Measurements from ENCODE around the gene ACP4. TPM values are rescaled to one million over a fixed set of nuclear protein-coding genes. Genes with fewer than 3 reads are reported as not detected.
"Not testable (repeated sequence)": the region's sequence is repeated elsewhere in the genome, so short reads cannot be mapped to it uniquely, and the experiment has no call there.

Gene ACP4
- total RNA-seq, 2 experiments from 2014 or later = not detected

DNA sequence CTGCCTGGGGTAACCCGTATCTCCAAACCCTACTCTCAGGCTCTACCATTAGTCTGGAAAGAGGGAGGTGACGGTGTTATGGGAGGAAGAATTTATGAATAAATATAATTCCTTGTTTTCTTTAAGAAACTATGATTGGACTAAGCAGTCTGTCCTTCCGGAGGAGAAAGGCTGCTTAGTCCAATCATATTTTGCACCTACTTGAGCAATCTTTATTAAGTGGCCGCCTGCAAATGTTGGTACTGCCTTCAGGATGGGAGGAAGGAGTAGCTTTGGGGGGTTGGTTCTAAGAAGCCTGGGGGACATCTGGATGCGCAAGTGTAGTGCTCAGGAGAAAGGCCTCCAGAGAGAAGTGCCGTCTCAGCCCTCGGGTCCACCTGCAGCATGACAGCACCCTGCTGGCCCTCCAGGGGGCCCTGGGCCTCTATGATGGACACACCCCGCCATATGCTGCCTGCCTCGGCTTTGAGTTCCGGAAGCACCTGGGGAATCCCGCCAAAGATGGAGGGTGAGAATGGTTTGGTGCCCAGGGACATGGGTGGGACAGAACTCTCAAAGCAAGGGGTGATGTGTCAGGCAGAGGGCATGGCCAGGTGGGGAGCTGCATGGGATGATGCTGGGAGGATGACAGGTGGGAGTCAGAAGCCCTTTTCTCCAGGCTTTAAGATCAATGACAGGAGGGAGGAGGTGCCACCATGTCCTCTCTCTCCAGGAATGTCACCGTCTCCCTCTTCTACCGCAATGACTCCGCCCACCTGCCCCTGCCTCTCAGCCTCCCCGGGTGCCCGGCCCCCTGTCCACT is 4.1 kb downstream of the ACP4 start:
- POLR2A ChIA-PET = interaction anchor here (0.5 to 1.8 kb wide), 2 partner anchors 10 to 30 kb away, joined by 7 to 9 read pairs; no protein-coding TSS in a partner anchor
- CTCF ChIA-PET = interaction anchor here (2.2 kb wide), 1 partner anchor 11 kb away, joined by 11 read pairs; no protein-coding TSS in a partner anchor

DNA sequence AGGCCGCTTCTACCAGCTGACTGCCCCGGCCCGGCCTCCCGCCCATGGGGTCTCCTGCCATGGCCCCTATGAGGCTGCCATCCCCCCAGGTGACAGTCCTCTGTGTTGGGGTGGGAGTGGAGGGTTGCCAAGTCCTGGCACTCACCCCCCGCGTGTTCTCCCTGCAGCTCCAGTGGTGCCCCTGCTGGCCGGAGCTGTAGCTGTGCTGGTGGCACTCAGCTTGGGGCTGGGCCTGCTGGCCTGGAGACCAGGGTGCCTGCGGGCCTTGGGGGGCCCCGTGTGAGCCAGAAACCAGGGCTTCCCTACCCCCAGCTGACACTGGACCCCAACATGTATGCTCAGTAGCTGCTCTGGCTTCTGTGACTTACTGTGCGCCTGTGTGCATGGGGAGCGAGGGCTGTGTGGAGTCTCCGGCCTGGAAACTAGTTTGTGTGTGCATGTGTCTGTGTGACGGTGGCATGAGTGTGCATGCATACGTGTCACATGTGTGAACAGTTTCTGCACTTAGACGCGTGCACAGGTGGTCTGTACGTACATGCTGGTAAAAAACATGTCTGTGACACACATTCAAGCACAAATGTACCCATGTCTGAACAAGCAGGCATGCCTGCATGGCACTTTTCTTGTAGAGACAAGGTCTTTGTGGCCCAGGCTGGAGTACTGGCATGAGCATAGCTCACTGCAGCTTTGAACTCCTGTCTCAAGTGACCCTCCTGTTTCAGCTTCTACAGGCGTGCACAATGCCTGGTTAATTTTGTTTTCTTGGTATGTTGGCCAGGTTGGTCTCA is 4.9 kb downstream of the ACP4 start:
- ChIA-PET POLR2A (interaction anchor here (0.5 to 1.8 kb wide), 3 partner anchors 9 to 127 kb away, joined by 3 to 9 read pairs (median 7); no protein-coding TSS in a partner anchor), CTCF (interaction anchor here (2.2 kb wide), 1 partner anchor 11 kb away, joined by 11 read pairs; no protein-coding TSS in a partner anchor)

DNA sequence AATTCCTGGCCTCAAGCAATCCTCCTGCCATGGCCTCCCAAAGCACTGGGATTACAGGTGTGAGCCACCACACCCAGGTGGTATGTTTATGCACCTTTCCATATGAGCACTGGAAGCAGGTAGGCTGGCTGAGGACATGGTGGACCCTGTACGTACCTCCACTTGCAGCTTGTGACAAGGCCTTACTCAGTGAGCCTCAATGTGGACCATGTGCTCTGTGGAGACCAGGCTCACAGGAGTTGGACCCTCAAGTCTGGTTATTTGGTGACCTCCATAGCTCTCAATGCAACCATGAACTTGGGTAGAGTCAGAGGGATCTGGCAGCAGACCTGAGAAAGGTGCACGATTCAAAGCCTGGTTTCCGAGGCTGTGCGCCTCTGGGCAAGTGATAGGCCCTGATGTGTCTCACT is 5.5 kb downstream of the ACP4 start:
- POLR2A ChIA-PET = interaction anchor here (1.0 to 1.8 kb wide), 2 partner anchors 8 to 126 kb away, joined by 3 to 9 read pairs; no protein-coding TSS in a partner anchor

DNA sequence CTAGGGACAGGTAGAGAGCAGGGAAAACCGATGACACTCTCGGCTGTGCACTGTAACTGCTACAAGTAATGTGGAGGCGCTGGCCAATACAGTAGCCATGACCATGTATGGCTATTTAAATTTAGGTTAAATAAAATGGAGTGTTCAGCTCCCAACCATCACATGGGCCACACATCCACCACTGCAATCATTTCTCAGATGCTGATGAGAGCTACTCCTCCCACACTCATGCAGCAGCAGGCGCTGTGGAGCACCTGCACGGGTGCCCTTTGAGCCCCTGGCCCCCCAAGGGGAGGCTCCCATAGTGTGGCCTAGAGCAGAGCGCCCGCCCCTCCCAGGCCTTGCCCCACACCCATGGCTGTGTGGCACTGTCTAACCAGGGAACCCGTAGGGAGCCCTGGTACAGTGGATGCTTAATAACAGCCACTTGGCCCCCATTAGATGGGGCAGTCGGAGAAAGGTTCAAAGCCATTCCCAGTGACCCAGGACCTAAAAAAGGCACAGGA is 6.0 kb downstream of the ACP4 start:
- CTCF ChIA-PET = interaction anchor here (0.6 to 0.8 kb wide), 2 partner anchors 72 to 1391 kb away, joined by 3 to 5 read pairs; no protein-coding TSS in a partner anchor

More for the DNA sequence above, 5.5 kb downstream of the ACP4 start:
- CTCF ChIA-PET = no interaction called here

DNA sequence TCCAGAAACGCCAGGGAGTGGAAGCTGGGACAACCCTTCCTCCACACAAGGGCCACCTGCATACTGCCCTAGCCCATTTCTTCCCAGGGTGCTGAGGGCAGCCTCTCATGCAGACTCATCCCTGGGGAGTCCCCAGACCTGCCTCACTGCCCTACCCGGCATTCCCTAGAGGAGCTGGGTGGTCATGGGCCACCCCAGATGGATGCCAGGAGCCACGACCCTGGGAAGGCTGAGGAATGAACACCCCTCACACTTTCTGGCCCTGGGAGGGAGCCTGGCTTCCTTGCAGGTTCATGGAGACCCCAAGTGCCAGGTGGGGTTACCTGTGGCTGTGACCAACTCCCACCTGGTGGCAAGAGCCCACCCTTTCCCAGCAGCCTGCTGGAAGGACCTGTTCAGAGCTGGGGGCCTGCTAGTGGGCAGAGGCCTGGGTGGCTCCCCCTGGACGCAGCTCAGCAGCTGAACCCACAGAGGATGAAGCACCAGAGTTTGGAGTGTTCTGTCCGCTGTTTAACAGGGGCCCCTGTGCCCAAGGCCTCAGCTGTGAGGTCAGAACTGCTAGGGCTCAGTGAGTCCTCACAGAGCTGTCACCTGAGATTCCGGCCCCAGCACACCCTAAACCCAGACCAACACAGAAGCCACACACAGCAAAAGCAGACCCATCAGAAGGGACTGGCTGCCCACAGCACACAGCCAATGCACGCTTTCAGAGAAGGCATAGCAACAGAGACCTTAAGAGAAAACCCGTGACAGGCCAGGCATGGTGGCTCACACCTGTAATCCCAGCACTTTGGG is 6.6 kb downstream of the ACP4 start:
- ChIA-PET POLR2A (no interaction called here), CTCF (interaction anchor here (0.6 to 0.9 kb wide), 3 partner anchors 13 to 1392 kb away, joined by 3 to 5 read pairs (median 3); no protein-coding TSS in a partner anchor)

More for the DNA sequence above, 6.0 kb downstream of the ACP4 start:
- POLR2A ChIA-PET = interaction anchor here (1.8 kb wide), 1 partner anchor 8 kb away, joined by 9 read pairs; no protein-coding TSS in a partner anchor

DNA sequence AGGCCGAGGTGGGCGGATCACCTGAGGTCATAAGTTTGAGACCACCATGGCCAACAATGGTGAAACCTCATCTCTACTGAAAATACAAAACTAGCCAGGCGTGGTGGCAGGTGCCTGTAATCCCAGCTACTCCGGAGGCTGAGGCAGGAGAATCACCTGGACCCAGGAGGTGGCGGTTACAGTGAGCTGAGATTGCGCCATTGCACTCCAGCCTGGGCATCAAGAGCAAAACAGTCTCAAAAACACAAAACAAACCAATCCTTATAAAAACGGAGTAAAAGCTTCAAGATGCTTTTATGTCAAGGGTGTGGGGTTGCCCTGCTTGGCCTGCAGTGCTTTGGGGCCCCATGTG is 7.2 kb downstream of the ACP4 start:
- ChIA-PET POLR2A (interaction anchor here (0.7 kb wide), 1 partner anchor 49 kb away, joined by 3 read pairs; no protein-coding TSS in a partner anchor), CTCF (interaction anchor here (0.9 kb wide), 1 partner anchor 13 kb away, joined by 3 read pairs; no protein-coding TSS in a partner anchor)

DNA sequence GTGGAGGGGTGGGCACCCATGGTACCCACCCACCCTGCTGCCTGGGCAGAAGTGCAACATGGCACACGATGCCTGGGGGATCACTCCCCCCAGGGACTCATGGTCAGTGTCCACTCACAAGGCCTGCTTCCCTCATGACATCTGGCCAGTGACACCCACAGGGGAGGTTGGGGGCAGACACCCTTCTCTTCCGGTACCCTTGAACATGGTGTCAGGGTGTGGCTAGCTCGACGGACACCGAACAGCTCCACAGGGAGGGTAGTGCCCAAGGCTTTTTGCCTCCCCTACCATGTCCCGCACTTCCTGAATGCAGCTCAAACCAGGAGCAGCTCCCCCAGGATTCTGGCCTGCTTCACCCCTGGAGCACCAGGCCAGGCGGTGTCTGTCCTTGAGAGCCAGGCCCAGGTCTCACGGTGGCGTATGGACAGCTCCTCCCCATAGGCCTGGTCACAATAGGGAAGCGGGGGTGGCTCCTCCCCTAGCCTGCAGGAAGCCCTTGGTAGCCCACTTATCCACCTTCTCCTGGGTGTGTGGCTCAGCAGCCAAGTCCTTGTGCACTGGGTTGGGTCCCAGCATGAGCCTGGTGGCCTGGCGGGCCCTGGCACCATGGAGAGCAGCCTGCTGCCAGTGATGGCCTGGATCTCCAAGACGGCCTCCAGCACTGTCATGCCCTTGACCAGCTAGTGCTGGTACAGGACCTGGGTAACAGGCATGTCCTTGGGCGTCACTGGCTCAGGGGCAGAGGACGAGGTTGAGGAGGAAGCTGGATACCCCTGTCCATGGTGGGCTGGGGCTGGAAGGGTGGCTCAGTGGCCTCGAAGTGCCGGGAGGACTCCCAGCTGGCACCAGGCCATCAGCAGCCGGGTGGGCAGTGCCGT is 7.8 kb downstream of the ACP4 start:
- ChIA-PET POLR2A (interaction anchor here (0.7 kb wide), 1 partner anchor 50 kb away, joined by 3 read pairs; no protein-coding TSS in a partner anchor), CTCF (no interaction called here)

DNA sequence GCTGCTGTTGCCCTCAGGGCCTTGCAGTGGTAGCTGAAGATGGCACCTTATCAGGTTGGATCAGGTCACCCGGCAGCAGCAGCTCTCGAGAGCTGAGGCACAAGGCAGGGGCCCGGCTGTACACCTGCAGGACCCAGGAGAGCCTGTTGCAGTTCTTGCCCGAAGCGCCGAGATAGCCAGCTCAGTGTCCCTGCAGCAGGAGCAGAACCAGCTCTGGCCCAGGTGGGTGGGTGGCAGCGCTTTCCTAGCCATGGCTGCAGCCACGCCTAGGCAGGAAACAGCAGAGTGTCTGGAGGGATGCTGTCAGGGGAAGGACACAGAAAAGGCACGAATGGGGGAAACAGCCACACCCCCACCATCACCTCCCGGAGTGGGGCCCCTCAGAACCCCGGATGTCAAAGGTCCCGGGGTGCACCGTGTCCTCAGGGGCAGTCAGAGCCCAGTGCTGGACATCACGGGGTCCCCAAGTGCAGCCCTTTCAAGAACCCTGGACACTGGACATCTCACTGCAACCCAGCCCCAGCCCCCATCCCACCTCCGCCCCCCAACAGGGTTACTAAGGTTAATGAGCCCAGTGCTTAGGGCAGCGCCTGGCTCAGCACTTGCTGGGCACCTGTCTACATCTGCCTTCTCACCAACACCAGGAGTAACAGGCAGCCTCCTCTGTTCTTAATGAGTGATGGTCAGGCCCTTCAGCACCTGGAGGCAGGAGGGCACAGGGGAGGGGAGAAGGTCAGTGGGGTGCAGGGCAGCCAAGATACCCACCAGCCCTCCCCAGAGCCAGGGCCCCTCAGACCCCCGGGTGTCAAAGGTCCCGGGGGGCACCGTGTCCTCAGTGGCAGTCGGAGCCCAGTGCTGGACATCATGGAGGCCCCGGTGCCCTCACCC is 8.7 kb downstream of the ACP4 start:
- ChIA-PET POLR2A (no interaction called here), CTCF (no interaction called here)

DNA sequence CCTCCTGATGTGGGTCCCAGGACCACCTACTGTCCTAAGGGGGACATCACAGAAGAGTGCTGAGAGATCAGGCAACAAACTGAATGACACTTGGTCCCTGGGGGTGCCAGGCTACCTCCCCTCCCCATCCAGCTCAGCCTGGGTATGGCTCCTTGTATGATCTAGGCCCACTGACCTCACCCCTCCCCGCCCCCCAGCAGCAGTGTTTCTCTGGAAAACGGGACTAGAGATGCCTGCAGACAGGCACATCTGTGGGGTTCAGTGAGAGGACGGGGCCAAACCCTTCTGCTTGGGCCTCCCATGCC is 9.3 kb downstream of the ACP4 start:
- POLR2A ChIA-PET = no interaction called here
- CTCF ChIA-PET = no interaction called here

DNA sequence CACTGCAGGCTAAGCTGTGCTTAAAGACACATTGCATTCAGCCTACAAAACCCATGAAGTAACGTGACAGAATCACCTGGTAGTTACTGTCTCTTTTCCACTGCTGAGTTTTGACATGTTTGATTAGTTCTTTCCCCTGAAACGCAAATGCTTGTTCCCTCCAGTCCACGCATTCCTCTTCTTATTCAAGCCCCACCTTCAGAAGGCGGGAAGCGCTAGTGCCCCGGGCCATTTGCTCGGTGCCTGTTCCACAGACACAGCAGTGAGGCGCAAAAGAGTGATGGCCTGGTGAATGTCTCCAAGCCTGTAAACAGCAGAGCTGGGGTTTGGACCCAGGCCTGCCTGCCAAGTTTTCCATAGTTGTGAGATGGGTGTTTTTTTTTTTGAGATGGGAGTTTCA is 10.9 kb downstream of the ACP4 start:
- POLR2A ChIA-PET = no interaction called here
- CTCF ChIA-PET = interaction anchor here (1.1 kb wide), 1 partner anchor 17 kb away, joined by 3 read pairs; no protein-coding TSS in a partner anchor

DNA sequence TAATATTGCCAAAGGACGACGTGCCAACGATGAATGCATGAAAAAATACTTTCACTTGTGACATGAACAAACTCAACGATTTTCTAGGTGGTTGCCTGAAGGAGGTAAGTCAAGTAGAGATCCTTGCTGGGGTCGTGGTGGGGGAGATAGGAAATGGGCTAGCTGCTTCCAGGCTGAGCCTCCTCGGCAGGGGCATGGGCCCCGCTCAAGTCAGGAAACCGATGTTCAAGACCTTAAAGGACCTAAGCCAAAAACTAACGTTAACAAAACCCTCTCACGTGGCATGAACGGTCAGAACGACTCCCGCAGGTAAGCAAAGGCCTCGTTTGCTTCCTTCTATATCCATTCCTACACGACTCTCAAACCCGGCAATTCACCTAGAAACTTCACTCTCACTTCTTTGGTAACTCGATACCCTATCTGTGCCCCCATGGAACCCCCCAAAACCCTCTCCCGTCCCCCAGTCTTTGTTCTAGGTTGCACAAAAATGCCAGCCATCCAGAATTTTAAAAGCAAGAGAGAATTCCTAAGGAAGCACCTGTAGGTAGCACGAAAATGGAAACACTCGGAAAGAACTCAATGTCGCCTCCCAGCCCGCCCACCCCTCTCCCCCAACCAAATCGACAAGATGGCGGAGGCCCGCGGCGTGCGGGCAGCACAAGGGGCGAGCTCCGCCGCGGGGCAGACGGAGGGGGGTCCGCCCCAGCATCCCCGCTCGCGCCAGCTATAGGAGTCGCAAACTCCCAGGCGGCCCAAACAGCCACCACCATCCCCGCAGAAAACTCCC is 13.6 kb downstream of the ACP4 start:
- CTCF ChIA-PET = interaction anchor here (1.9 kb wide), 1 partner anchor 118 kb away, joined by 6 read pairs; no protein-coding TSS in a partner anchor

DNA sequence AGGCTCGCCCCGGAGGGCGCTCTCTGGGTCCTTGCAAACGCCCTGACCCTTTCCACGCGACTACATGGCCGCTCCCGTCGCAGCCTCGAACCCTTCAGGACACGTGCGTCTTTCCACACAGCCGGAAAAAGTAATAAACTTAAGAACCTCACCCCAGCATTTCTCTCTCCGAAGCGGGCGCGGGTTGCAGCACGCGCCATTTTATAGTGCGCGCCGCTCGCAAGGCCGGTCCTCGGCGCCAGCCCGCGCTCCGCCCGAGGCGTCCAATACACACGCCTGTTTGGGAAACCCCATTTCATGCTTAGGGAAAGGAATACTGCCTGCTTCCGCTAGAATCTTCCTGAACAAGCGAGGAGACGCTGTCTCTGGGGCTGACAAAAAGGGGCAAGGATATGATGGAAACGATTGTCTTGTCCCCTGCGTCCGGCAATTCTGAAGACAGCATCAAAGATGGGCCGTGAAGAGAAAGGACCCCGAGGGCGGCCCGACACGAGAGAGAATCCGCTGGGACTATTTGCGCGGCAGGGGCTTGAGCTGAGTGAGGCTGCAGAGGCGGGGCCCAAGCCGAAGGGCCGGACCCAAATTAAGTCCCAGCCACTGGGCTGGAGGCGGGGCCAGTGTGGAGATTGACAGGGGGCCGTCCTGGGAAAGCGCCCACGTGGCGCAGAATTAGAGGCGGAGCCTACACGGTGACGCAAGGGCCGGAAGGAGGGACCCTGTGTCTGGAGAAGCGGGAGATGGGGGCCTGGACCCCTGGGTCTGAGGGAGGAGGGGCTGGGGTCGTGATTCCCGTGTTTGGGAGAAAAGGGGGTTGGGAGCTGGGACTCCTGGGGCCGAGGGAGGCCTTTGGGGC is 14.4 kb downstream of the ACP4 start:
- ChIA-PET CTCF (interaction anchor here (0.7 to 1.9 kb wide), 2 partner anchors 32 to 117 kb away, joined by 3 to 6 read pairs; no protein-coding TSS in a partner anchor), POLR2A (interaction anchor here (1.0 to 2.9 kb wide), 3 partner anchors 9 to 13 kb away, joined by 7 to 9 read pairs (median 8); no protein-coding TSS in a partner anchor)

More for the DNA sequence above, 13.6 kb downstream of the ACP4 start:
- POLR2A ChIA-PET = interaction anchor here (1.0 to 2.9 kb wide), 3 partner anchors 9 to 14 kb away, joined by 7 to 9 read pairs (median 8); no protein-coding TSS in a partner anchor

DNA sequence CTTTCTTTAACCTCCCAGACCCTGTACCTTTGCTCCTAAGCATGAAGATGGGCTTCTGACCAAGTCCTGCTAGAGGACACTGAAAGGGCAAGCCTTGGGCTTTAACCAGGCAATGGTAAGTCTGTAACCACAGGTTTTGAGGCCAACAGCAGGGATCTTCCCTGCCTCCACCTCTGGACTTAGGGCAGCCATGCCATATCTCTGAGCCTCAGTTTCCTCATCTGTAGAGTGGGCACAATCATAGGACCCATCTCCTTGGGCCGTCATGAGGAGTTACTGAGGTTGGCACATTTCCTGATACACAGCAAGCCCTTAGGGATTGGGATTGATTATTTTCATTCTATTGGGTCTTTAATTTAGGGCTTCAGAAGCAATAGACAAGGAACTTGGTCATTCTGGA is 18.6 kb downstream of the ACP4 start:
- ChIA-PET POLR2A (no interaction called here), CTCF (no interaction called here)

DNA sequence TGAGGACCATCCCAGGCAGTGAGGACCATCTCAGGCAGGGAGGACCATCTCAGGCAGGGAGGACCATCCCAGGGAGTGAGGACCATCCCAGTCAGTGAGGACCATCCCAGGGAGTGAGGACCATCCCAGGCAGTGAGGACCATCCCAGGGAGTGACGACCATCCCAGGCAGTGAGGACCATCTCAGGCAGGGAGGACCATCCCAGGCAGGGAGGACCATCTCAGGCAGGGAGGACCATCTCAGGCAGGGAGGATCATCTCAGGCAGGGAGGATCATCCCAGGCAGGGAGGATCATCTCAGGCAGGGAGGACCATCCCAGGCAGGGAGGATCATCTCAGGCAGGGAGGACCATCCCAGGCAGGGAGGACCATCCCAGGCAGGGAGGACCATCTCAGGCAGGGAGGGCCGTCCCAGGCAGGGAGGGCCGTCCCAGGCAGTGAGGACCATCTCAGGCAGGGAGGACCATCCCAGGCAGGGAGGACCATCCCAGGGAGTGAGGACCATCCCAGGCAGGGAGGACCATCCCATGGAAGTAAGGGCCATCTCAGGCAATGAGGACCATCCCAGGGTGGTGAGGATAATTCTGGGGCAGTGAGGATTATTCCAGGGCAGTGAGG is 21.5 kb downstream of the ACP4 start:
- POLR2A ChIA-PET, CTCF ChIA-PET: not testable (repeated sequence)

DNA sequence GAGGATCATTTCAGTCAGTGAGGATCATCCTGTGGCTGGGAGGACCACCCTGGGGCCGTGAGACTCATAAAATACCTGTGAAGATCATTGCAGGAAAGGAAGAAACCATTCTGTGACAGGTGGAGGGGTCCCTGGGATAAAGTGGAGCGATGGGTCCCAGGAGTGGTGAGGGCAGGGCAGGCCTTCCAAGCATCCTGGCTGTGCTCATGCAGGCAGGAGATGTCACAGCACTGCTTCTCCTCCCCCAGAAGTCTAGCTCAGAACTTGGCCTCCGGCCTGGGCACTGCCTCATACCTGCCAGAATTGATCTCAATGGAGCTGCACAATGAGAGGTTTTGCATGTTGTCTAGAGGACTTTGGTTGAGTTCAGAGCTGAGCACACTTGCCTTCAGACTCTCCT is 22.3 kb downstream of the ACP4 start:
- CTCF ChIA-PET = no interaction called here

More for the DNA sequence above, 22.3 kb downstream of the ACP4 start:
- POLR2A ChIA-PET = no interaction called here
